HG03571 (cell line): ENCODE results near the gene SREBF1.

ENCODE experiments used
- ATAC-seq: cut with Tn5 transposase; IDR thresholded peaks from one replicate; pipeline ENCODE4 v1.9.1; 2021; ENCODE audit not compliant: unreplicated experiment

The SREBF1 gene

GRCh38 chr17:17826342-17826713 lies 10.5 kb downstream of the SREBF1 start:
- ATAC-seq: no peak

GRCh38 chr17:17824783-17825614 lies 11.8 kb downstream of the SREBF1 start:
- ATAC-seq: no peak

GRCh38 chr17:17824119-17824782 lies 12.5 kb downstream of the SREBF1 start:
- ATAC-seq: no peak

GRCh38 chr17:17823433-17824118 lies 13.2 kb downstream of the SREBF1 start:
- peak; percentile 65 for ATAC-seq

GRCh38 chr17:17822616-17823015 lies 14.2 kb downstream of the SREBF1 start:
- ATAC-seq: no peak

- ATAC-seq: no peak
Observed at GRCh38 chr17:17822189-17822588, 14.6 kb downstream of the SREBF1 start.

GRCh38 chr17:17820463-17821158 lies 16.2 kb downstream of the SREBF1 start:
- no peak for ATAC-seq

GRCh38 chr17:17820046-17820445 lies 16.7 kb downstream of the SREBF1 start:
- no peak for ATAC-seq

- ATAC-seq: no peak
Observed at GRCh38 chr17:17819561-17819995, 17.2 kb downstream of the SREBF1 start.

GRCh38 chr17:17819111-17819510 lies 17.7 kb downstream of the SREBF1 start:
- no peak for ATAC-seq

- ATAC-seq: no peak
Observed at GRCh38 chr17:17818088-17818526, 18.7 kb downstream of the SREBF1 start.

GRCh38 chr17:17817552-17817947 lies 19.2 kb downstream of the SREBF1 start:
- ATAC-seq: no peak

GRCh38 chr17:17816831-17817551 lies 19.8 kb downstream of the SREBF1 start:
- ATAC-seq: no peak

GRCh38 chr17:17816240-17816814 lies 20.5 kb downstream of the SREBF1 start:
- ATAC-seq: no peak

- ATAC-seq: no peak
Observed at GRCh38 chr17:17815436-17816200, 21.2 kb downstream of the SREBF1 start.

- no peak for ATAC-seq
Observed at GRCh38 chr17:17815062-17815406, 21.8 kb downstream of the SREBF1 start.

GRCh38 chr17:17814162-17815061 lies 22.4 kb downstream of the SREBF1 start:
- ATAC-seq: no peak

GRCh38 chr17:17813725-17814095 lies 23.1 kb downstream of the SREBF1 start:
- ATAC-seq: no peak
